HG03378 (cell line): Measurements from ENCODE around the gene PRR35.

ENCODE experiments used
- ATAC-seq: cut with Tn5 transposase; IDR thresholded peaks from one replicate; pipeline ENCODE4 v1.9.1; 2021; ENCODE audit warnings: mild to moderate bottlenecking, moderate library complexity; ENCODE audit not compliant: unreplicated experiment

Gene PRR35

GRCh38 chr16:527015-527903 is 32.9 kb upstream of the PRR35 start, which contains the start of gene CAPN15:
Gene CAPN15, plus strand, starts transcription at chr16:527712. Its CDS starts 19,127 bp downstream, at chr16:546839.
- ATAC-seq: peak; percentile 53

GRCh38 chr16:528111-529011 is 31.8 kb upstream of the PRR35 start:
- ATAC-seq: no peak

GRCh38 chr16:529012-529575 is 31.1 kb upstream of the PRR35 start:
- ATAC-seq: no peak

GRCh38 chr16:530111-530817 is 29.9 kb upstream of the PRR35 start:
- no peak for ATAC-seq

GRCh38 chr16:531494-532125 is 28.6 kb upstream of the PRR35 start:
- no peak for ATAC-seq

GRCh38 chr16:533391-534123 is 26.6 kb upstream of the PRR35 start:
- no peak for ATAC-seq

- no peak for ATAC-seq
Observed at GRCh38 chr16:534135-534534, 26.1 kb upstream of the PRR35 start.

- no peak for ATAC-seq
Observed at GRCh38 chr16:534856-535445, 25.2 kb upstream of the PRR35 start.

GRCh38 chr16:535446-536405 is 24.5 kb upstream of the PRR35 start:
- ATAC-seq: no peak

GRCh38 chr16:536746-537145 is 23.4 kb upstream of the PRR35 start:
- ATAC-seq: no peak

GRCh38 chr16:537415-538335 is 22.5 kb upstream of the PRR35 start:
- ATAC-seq: no peak

GRCh38 chr16:539901-540530 is 20.2 kb upstream of the PRR35 start:
- no peak for ATAC-seq

GRCh38 chr16:540645-541340 is 19.4 kb upstream of the PRR35 start:
- no peak for ATAC-seq

GRCh38 chr16:543301-544164 is 16.7 kb upstream of the PRR35 start:
- ATAC-seq: no peak

GRCh38 chr16:544517-544916 is 15.7 kb upstream of the PRR35 start:
- no peak for ATAC-seq
